HG03439 (cell line): ENCODE results near the gene RASGRF2.
"Not testable (repeated sequence)": the region's sequence is repeated elsewhere in the genome, so short reads cannot be mapped to it uniquely, and the experiment has no call there.

Source experiments
- ATAC-seq: cut with Tn5 transposase; IDR thresholded peaks from one replicate; pipeline ENCODE4 v1.9.1; 2021; ENCODE audit warnings: mild to moderate bottlenecking, moderate library complexity; ENCODE audit not compliant: unreplicated experiment

The RASGRF2 gene

DNA sequence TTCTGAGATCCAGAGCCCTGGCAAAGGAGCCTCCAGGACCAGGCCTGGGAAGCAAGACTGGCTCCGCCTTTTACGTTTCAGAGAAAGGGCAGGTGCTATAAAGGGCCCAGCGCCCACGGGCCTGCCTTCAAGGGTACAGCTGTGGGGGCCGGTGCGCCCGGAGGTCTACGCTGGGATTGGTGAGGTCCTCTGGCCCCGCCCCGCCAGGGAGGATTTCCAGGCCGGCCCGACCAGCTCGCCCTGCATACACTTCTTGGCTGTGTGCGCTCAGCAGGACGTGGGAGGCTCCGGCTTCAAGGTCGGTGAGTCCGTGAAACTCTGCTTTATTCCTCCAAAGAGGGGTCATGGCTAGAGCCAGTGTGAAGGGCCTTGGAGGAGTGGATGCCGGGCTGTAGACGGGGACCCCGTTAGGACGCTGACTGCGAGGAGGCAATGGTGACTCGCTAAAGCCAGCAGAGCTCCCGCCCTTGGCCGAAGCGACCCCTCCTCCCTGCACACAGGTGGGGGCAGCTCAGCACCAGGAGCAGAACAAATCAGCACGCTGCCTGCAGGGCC, 273.0 kb downstream of the RASGRF2 start, which contains the start of gene CKMT2:
Gene CKMT2 (plus strand): TSS at position 243 of the 555 bp plus-strand sequence. CDS start 17,811 bp downstream, outside the sequence.
- no peak for ATAC-seq

GRCh38 chr5:81234299-81234698, 274.1 kb downstream of the RASGRF2 start:
- no peak for ATAC-seq

- no peak for ATAC-seq
These were observed 274.6 kb downstream of the RASGRF2 start for GRCh38 chr5:81234801-81235200.

DNA sequence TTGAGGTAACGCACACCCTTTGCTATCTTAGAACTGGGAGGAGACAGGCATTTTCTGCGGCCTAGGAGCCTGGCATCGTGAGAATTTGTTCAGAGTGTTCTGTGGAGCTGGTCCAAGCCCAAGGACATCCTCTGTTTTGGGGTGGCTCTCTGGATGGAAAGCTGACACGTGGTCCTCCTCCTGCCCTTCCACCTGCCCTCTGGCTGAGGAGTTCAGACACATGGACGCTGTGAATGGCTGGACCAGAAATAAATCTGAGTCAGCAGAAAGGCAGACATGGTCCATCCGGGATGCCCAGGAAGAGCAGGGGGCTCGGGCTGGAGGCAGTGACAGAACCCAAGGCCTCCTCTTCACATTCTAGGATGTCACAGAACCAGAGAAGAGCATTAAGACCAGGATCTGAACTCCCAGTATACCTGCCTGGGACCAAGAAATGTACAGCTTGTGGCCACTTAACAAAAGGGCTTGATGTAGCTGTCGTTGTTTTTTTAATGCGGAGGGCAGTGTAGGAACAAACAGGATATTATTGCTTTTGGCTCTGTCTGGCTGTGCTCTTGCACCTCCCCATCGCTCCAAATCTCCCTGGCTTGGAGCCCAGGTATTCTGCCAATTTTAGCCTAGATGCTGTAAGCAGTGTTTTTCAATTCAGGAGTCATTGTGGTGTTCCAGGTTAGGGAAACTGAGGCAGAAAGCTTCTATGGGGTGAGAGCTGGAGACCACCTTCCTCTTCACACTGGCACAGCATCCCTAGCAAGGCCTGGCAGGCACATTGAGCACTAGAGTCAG, 275.3 kb downstream of the RASGRF2 start:
- ATAC-seq = no peak

DNA sequence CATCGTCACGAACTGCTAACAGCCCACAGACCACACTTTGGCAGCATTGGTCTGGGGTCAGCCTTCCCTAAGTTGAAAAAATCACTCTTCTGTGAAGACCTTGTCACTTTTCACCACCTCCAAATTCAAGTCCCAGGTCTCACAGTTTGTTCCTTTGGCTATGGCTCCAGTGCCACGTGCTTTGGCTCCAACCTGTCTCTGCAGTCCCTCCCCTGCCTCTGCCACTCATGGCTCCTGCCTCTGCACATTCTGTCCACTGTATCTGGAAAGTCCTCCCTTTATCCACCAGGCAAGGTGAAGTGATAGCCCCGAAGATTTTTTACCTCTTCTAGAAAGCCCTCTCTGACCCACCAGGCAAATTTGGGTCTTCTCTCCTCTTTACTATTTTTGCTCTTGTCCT, 278.3 kb downstream of the RASGRF2 start:
- ATAC-seq = no peak

DNA sequence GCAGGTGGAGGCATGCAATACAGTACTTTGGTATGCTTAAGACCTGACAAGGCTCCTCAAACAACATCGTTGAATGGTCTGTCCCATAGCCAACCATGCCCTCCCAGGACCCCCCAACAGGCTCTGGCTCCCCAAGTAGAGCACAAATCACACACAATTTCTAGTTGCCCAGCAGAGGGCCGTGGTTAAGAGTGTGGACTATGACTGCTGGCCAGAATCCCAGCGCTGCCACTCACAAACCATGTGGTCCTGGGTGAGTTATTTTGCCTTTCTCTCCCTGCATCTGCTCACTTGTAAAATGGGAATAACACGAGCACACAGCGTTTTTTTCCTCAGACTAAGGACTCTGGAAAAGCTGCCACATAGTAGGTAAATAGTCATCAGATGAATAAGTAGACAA, 279.4 kb downstream of the RASGRF2 start:
- no peak for ATAC-seq

DNA sequence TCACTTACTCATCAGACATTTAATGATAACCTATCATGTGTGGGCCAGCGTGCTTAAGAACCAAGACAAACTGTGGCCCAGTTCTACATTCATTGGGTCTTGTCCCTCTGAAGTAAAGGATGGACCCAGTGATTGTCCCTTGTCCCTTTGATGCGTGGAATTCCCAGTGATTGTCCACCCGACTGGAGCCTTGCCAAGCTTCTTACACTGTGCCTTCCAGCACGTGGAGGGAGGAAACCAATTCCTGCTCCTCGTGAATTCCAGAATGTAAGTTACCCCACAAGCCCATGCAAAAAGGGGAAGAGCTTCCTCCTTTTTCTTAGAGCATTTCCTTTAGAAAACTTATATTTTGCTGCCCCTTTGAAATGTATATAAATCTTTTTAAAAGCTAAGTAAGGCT, 280.8 kb downstream of the RASGRF2 start:
- ATAC-seq = no peak

DNA sequence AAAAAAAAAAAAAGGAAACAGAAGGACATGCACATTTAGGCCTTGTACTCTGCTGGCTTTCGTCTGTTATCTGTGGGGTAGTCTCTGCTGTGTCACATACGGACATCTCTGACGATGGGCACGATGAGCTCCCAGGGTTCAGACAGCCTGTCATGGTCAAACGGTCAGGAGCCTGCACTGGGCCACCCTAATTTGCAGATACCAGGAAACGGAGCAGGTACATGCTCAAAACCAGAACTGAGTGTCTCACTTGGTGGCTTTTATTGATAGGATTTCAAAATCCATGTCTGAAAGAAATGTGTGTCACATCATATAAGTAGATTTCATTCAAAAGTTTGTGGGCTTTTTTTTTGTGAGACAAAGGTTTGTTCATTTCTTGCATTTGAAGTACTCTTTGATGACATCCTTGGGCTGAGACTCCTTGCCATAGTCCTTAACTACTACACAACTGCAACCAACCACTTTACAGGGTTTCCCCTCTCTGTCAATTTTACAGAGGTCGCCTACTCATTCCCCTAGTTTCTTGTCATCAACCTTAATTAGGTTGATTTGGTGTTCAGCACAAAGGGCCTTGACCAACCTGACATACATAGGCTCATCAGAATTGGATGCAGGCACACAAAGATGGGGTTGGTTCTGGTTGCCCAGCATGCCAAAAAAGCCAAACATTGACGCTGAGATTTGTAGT, 281.9 kb downstream of the RASGRF2 start:
- ATAC-seq = no peak

DNA sequence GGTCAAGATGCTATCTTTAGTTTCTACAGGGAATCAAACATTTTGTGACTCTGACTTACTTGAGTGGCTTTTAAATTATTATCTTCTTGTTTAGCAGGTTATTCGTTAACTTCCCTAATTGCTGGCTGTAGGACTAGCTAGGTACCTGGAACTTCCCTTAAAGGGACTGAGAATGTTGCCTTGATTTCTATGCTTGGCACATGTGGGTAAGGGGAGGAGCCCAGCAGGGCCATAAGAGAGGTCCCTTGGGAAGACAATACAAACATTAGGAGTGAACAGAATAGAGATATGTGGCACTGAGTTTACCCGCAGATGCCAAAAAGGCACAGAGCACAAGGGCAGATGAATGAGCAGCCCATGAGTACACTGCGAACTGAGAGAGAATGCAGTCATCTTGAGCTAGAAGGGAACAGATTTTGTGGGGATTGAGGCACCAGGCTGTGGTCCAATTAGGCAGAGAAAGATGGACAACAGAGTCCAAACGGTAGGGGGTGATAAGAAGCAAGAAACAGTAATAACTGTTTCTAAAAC, 282.8 kb downstream of the RASGRF2 start:
- ATAC-seq = no peak

- ATAC-seq = no peak
These were observed 284.3 kb downstream of the RASGRF2 start for GRCh38 chr5:81244451-81244850.

GRCh38 chr5:81245871-81246235, 285.7 kb downstream of the RASGRF2 start:
- no peak for ATAC-seq

DNA sequence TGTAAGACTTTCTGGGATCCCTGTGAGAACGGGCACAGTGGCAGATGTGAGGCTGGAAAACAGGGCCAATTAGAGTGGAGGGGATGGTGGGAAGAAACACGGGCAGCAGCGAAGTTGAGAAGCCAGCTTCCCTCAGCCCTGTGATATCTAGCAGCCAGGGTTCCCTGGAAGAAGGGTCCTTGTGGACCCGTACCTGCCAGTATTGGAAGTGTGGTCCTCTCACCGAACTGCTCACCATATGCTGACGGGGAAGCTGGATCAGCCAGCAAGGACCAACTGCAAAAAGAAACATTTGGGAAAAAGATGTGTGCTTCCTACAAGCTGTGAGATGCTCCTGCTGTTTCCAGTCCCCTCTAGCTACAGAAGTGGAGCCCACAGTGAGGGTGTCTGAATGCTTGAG, 286.5 kb downstream of the RASGRF2 start:
- no peak for ATAC-seq

- ATAC-seq = no peak
These were observed 287.3 kb downstream of the RASGRF2 start for GRCh38 chr5:81247441-81247972.

- no peak for ATAC-seq
These were observed 289.1 kb downstream of the RASGRF2 start for GRCh38 chr5:81249240-81249639.

DNA sequence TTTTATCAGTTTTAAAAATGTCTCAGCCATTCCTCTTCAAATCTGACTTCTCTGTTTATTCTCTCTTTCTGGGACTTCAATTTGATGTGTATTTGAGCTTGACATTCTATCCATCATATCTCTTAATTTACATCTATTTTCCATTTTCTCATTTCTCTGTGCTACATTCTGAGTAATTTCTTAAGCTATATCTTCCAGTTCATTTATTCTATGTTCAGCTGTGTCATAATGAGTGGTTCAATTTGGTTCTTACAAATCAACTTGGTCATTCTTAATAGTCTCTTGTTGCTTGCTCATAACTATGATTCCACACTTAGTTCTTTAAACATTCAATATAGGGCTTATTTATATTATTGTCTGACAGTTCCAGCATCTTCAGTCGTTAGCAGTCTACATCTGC, 289.8 kb downstream of the RASGRF2 start:
- ATAC-seq = no peak

DNA sequence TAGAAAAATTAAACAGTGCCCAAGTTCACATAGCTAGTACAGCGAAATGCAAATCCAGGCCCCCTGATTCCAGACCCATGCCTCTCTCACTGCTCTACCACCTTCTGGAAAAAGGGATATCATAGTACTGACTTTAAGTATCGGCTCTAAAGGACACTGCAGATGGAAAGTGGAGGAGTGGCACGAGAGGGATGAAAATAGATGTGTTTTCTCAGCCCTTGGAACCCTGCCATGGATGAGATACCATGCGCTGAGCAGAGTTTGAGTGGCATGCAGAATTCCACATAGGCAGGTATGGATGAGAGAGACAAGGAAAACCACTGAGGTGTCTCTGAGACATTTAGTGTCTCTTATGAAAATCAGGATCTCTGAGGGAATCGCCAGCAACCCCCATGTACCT, 291.8 kb downstream of the RASGRF2 start:
- ATAC-seq = no peak

DNA sequence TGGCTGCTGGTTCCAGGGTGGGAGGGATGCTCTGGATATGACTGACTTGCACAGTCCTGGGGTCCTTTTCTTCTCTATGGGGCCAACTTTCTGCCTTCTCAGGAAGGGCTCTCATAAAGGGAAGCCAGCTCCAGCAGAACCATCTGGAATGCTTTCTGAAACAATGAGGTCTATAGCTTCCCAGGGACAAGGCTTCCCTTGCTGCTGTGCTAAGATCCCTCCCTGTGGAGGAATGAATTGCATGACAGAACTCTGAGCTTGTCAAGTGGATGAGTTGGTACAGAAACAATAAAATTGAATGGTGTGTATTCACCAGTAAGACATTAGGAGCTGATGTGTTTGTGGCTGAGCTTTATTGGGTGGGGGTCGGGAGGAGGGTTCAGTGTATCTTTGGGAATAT, 292.7 kb downstream of the RASGRF2 start:
- no peak for ATAC-seq

DNA sequence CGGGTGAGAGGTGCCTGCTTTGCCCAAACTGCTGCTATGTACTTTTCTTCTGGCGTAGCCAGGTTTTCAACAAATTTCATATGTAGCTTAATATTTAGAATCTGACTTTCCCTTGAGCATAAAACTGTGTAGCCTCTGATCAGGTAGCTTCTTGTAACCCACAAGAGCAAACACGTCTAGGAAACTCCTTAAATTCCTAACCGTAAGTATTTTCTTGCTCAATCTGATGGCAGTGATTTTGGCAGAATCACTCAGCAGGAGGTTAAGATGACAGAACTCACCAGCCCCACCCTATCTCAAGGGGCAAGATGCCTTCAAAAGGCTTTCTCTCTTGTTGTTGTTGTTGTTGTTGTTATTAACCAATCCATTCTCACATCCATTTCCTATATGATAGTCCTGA, 293.7 kb downstream of the RASGRF2 start:
- ATAC-seq = no peak

DNA sequence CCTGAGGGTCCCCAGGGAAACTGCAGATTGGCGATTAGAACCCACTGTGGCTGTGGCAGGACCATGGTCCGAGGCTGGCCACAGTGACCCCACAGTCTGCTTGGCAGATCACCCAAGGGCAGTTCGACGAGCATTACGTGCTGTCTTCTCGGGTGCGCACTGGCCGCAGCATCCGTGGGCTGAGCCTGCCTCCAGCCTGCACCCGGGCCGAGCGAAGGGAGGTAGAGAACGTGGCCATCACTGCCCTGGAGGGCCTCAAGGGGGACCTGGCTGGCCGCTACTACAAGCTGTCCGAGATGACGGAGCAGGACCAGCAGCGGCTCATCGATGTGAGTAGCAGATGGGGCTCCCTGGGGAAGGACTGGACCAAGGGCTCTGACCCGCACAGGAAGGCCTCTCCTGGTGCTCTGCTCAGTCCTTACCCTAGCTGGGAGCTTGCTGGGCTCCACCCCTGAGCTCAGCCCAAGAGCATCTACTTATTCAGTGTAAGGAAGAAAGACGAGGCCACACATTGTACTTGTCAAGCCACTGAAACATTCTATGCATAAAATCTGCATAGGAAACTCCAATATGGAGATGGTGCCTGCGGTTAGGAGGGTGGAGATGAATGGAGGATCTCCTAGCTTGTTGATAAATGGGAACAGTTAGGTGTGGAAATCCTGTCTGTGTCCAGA, 294.9 kb downstream of the RASGRF2 start:
- no peak for ATAC-seq

- ATAC-seq = no peak
These were observed 296.6 kb downstream of the RASGRF2 start for GRCh38 chr5:81256766-81257165.

DNA sequence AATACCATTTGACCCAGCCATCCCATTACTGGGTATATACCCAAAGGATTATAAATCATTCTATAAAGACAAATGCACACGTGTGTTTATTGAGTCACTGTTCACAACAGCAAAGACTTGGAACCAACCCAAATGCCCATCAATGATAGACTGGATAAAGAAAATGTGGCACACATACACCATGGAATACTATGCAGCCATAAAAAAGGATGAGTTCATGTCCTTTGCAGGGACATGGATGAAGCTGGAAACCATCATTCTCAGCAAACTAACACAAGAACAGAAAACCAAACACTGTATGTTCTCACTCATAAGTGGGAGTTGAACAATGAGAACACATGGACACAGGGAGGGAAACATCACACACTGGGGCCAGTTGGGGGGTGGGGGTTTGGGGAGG, 302.6 kb downstream of the RASGRF2 start:
- not testable (repeated sequence) for ATAC-seq
